WTC11 (cell line): ENCODE results near the gene KLHL29. TPM values are rescaled to one million over a fixed set of nuclear protein-coding genes. Genes with fewer than 3 reads are reported as not detected.

Experiments
- ATAC-seq: fragments of 200-7000 bp; cut with Tn5 transposase; 2 replicates; pipeline ENCODE4 v1.10.0; 2021; ENCODE audit warnings: mild to moderate bottlenecking, moderate library complexity
- CTCF ChIA-PET: fragments of 300-600 bp; sonication (Branson Sonifier 250); formaldehyde crosslinking; loops from one replicate; lab custom pipeline; 2021; ENCODE audit warnings: antibody characterized with exemption; lab: Charles Lee
- POLR2A ChIA-PET: fragments of 350-600 bp; sonication (Branson Sonifier 250); formaldehyde crosslinking; loops from one replicate; lab custom pipeline; 2021; ENCODE audit warnings: antibody characterized with exemption; lab: Charles Lee
- DNase-seq: peaks from one replicate; pipeline ENCODE4 v3.0.0; 2021; ENCODE audit warnings: low spot score
- H3K27ac Mint-ChIP-seq: 2 replicates; pipeline ENCODE4 v1.8.0; 2021; ENCODE audit warnings: mixed read lengths
- H3K27me3 Mint-ChIP-seq: 2 replicates; pipeline ENCODE4 v1.8.0; 2021; ENCODE audit warnings: low read depth, mild to moderate bottlenecking, moderate library complexity, mixed read lengths
- H3K36me3 Mint-ChIP-seq: 2 replicates; pipeline ENCODE4 v1.8.0; 2021; ENCODE audit warnings: mixed read lengths
- H3K4me1 Mint-ChIP-seq: 2 replicates; pipeline ENCODE4 v1.8.0; 2022; ENCODE audit warnings: mixed read lengths
- H3K4me3 Mint-ChIP-seq: 2 replicates; pipeline ENCODE4 v1.8.0; 2021; ENCODE audit warnings: mild to moderate bottlenecking, moderate library complexity, mixed read lengths
- H3K9me3 Mint-ChIP-seq: 2 replicates; pipeline ENCODE4 v1.8.0; 2021; ENCODE audit warnings: mixed read lengths
- GRHL2 ChIP-seq: fragments of 250-450 bp; sonication (Bioruptor Pico); IDR thresholded peaks from 2 replicates; pipeline ENCODE4 v1.8.0; 2022; ENCODE audit warnings: mild to moderate bottlenecking, moderate library complexity; ENCODE audit not compliant: insufficient replicate concordance, severe bottlenecking
- HMGA2 ChIP-seq: fragments of 250-450 bp; sonication (Bioruptor Pico); IDR thresholded peaks from 2 replicates; pipeline ENCODE4 v1.4.0; 2021; ENCODE audit warnings: mild to moderate bottlenecking, moderate library complexity
- KAT7 ChIP-seq: sonication (generic); formaldehyde crosslinking; IDR thresholded peaks from 2 replicates; pipeline ENCODE4 v1.8.1; 2023; ENCODE audit warnings: missing genetic modification reagents, mild to moderate bottlenecking, borderline replicate concordance
- OVOL2 ChIP-seq: fragments of 250-450 bp; sonication (Bioruptor Pico); IDR thresholded peaks from 2 replicates; pipeline ENCODE4 v1.9.0; 2021; ENCODE audit warnings: mild to moderate bottlenecking, borderline replicate concordance
- RELA ChIP-seq: sonication (generic); formaldehyde crosslinking; IDR thresholded peaks from 2 replicates; pipeline ENCODE4 v1.8.1; 2022; ENCODE audit warnings: missing genetic modification reagents, mild to moderate bottlenecking, borderline replicate concordance
- SOX15 ChIP-seq: fragments of 250-450 bp; sonication (Bioruptor Pico); IDR thresholded peaks from 2 replicates; pipeline ENCODE4 v1.9.0; 2021; ENCODE audit warnings: mild to moderate bottlenecking
- TP53 ChIP-seq: sonication (generic); formaldehyde crosslinking; IDR thresholded peaks from 2 replicates; pipeline ENCODE4 v1.8.1; 2023; ENCODE audit warnings: mild to moderate bottlenecking, missing genetic modification reagents
- ZNF219 ChIP-seq: sonication (generic); formaldehyde crosslinking; IDR thresholded peaks from 2 replicates; pipeline ENCODE4 v1.8.0; 2023; ENCODE audit warnings: missing genetic modification reagents, mild to moderate bottlenecking, borderline replicate concordance
- ZNF396 ChIP-seq: fragments of 250-450 bp; sonication (Bioruptor Pico); IDR thresholded peaks from 2 replicates; pipeline ENCODE4 v1.8.0; 2021; ENCODE audit warnings: mild to moderate bottlenecking, moderate library complexity, borderline replicate concordance
- ZNF416 ChIP-seq: fragments of 250-450 bp; sonication (Bioruptor Pico); IDR thresholded peaks from 2 replicates; pipeline ENCODE4 v1.9.0; 2021; ENCODE audit warnings: mild to moderate bottlenecking, inconsistent platforms
- total RNA-seq: library from RNA; stranded (reverse); gene quantifications from 3 replicates; pipeline ENCODE4 v1.2.3, GENCODE V29; 2021
- TF ChIP-seq, protein P1 (sequence below): sonication (generic); formaldehyde crosslinking; IDR thresholded peaks from 2 replicates; pipeline ENCODE4 v1.8.1; 2022; ENCODE audit warnings: mild to moderate bottlenecking, moderate library complexity, missing genetic modification reagents
- TF ChIP-seq, protein P2 (sequence below): fragments of 250-450 bp; sonication (Bioruptor Pico); IDR thresholded peaks from 2 replicates; pipeline ENCODE4 v1.9.0; 2021; ENCODE audit warnings: mild to moderate bottlenecking, borderline replicate concordance
- TF ChIP-seq, protein P3 (sequence below): fragments of 250-450 bp; sonication (Bioruptor Pico); IDR thresholded peaks from 2 replicates; pipeline ENCODE4 v2.1.2; 2022; ENCODE audit warnings: mild to moderate bottlenecking, moderate library complexity
- TF ChIP-seq, protein P4 (sequence below): sonication (generic); formaldehyde crosslinking; IDR thresholded peaks from 2 replicates; pipeline ENCODE4 v1.8.0; 2022; ENCODE audit warnings: mild to moderate bottlenecking, missing genetic modification reagents
- TF ChIP-seq, protein P5 (sequence below): sonication (generic); formaldehyde crosslinking; IDR thresholded peaks from 2 replicates; pipeline ENCODE4 v1.8.0; 2023; ENCODE audit warnings: mild to moderate bottlenecking, missing genetic modification reagents
- TF ChIP-seq, protein P6 (sequence below): sonication (generic); formaldehyde crosslinking; IDR thresholded peaks from 2 replicates; pipeline ENCODE4 v1.8.1; 2022; ENCODE audit warnings: mild to moderate bottlenecking, missing genetic modification reagents, moderate library complexity, borderline replicate concordance

KLHL29 gene
- total RNA-seq, 1 experiment from 2014 or later, result 7.1 TPM

DNA sequence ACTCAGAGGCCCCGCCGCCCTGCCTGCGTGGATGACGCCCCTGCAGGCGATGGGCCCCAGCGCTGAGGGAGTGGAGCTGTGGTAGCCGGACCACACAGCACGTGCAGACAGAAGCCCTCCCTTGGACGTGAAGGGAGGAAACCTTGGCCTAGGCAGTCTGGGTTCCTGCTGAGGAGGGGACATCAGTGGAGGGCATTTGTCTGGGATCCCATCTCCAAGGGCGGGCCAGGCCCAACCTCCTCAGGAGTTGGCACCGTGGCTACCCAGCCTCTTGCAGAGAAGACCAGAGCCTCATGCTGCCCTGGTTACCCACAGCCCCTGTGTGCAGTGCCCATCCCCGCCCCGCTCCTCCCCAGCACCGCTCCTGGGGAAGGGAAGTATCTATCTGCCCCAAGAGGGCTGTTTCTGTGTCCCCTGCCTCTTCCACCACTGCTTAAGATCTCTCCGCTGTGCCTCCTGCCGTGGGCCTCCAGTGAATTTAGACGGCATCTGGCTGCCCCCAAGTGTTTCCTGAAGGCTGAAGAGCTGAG is 241.8 kb downstream of the KLHL29 start:
- ChIA-PET POLR2A (no interaction called here), CTCF (interaction anchor here (1.0 to 4.3 kb wide), 7 partner anchors 9 to 297 kb away, joined by 3 to 36 read pairs (median 4); no protein-coding TSS in a partner anchor)

More for the DNA sequence above, 241.8 kb downstream of the KLHL29 start:
- no peak overlapping the region for H3K4me3 Mint-ChIP-seq
- no peak for DNase-seq
- H3K27ac Mint-ChIP-seq, result no peak overlapping the region
- H3K27me3 Mint-ChIP-seq, result no peaks in the 10 kb centered on the region; the same call in 1 of the 2 replicates
- H3K9me3 Mint-ChIP-seq, result peaks cover 20% of the 10 kb centered on the region
- H3K4me1 Mint-ChIP-seq, result peaks cover 13% of the 10 kb centered on the region
- no peaks in the 10 kb centered on the region for H3K36me3 Mint-ChIP-seq
- TF ChIP-seq, protein P1, sequence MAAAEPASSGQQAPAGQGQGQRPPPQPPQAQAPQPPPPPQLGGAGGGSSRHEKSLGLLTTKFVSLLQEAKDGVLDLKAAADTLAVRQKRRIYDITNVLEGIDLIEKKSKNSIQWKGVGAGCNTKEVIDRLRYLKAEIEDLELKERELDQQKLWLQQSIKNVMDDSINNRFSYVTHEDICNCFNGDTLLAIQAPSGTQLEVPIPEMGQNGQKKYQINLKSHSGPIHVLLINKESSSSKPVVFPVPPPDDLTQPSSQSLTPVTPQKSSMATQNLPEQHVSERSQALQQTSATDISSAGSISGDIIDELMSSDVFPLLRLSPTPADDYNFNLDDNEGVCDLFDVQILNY (CRISPR knock-in tag), result no peak
- TF ChIP-seq, protein P2, sequence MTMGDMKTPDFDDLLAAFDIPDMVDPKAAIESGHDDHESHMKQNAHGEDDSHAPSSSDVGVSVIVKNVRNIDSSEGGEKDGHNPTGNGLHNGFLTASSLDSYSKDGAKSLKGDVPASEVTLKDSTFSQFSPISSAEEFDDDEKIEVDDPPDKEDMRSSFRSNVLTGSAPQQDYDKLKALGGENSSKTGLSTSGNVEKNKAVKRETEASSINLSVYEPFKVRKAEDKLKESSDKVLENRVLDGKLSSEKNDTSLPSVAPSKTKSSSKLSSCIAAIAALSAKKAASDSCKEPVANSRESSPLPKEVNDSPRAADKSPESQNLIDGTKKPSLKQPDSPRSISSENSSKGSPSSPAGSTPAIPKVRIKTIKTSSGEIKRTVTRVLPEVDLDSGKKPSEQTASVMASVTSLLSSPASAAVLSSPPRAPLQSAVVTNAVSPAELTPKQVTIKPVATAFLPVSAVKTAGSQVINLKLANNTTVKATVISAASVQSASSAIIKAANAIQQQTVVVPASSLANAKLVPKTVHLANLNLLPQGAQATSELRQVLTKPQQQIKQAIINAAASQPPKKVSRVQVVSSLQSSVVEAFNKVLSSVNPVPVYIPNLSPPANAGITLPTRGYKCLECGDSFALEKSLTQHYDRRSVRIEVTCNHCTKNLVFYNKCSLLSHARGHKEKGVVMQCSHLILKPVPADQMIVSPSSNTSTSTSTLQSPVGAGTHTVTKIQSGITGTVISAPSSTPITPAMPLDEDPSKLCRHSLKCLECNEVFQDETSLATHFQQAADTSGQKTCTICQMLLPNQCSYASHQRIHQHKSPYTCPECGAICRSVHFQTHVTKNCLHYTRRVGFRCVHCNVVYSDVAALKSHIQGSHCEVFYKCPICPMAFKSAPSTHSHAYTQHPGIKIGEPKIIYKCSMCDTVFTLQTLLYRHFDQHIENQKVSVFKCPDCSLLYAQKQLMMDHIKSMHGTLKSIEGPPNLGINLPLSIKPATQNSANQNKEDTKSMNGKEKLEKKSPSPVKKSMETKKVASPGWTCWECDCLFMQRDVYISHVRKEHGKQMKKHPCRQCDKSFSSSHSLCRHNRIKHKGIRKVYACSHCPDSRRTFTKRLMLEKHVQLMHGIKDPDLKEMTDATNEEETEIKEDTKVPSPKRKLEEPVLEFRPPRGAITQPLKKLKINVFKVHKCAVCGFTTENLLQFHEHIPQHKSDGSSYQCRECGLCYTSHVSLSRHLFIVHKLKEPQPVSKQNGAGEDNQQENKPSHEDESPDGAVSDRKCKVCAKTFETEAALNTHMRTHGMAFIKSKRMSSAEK (CRISPR knock-in tag), result no peak
- no peak for TF ChIP-seq ZNF219 (CRISPR knock-in tag)
- no peak for TF ChIP-seq KAT7 (CRISPR knock-in tag)
- no peak for TF ChIP-seq ZNF416
- TF ChIP-seq, protein P3, sequence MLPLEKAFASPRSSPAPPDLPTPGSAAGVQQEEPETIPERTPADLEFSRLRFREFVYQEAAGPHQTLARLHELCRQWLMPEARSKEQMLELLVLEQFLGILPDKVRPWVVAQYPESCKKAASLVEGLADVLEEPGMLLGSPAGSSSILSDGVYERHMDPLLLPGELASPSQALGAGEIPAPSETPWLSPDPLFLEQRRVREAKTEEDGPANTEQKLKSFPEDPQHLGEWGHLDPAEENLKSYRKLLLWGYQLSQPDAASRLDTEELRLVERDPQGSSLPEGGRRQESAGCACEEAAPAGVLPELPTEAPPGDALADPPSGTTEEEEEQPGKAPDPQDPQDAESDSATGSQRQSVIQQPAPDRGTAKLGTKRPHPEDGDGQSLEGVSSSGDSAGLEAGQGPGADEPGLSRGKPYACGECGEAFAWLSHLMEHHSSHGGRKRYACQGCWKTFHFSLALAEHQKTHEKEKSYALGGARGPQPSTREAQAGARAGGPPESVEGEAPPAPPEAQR (CRISPR knock-in tag), result no peak
- TF ChIP-seq SOX15 (CRISPR knock-in tag), result no peak
- TF ChIP-seq RELA (CRISPR knock-in tag), result no peak
- TF ChIP-seq GRHL2 (CRISPR knock-in tag), result no peak
- TF ChIP-seq, protein P4, sequence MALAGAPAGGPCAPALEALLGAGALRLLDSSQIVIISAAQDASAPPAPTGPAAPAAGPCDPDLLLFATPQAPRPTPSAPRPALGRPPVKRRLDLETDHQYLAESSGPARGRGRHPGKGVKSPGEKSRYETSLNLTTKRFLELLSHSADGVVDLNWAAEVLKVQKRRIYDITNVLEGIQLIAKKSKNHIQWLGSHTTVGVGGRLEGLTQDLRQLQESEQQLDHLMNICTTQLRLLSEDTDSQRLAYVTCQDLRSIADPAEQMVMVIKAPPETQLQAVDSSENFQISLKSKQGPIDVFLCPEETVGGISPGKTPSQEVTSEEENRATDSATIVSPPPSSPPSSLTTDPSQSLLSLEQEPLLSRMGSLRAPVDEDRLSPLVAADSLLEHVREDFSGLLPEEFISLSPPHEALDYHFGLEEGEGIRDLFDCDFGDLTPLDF (CRISPR knock-in tag), result no peak
- TF ChIP-seq, protein P5, sequence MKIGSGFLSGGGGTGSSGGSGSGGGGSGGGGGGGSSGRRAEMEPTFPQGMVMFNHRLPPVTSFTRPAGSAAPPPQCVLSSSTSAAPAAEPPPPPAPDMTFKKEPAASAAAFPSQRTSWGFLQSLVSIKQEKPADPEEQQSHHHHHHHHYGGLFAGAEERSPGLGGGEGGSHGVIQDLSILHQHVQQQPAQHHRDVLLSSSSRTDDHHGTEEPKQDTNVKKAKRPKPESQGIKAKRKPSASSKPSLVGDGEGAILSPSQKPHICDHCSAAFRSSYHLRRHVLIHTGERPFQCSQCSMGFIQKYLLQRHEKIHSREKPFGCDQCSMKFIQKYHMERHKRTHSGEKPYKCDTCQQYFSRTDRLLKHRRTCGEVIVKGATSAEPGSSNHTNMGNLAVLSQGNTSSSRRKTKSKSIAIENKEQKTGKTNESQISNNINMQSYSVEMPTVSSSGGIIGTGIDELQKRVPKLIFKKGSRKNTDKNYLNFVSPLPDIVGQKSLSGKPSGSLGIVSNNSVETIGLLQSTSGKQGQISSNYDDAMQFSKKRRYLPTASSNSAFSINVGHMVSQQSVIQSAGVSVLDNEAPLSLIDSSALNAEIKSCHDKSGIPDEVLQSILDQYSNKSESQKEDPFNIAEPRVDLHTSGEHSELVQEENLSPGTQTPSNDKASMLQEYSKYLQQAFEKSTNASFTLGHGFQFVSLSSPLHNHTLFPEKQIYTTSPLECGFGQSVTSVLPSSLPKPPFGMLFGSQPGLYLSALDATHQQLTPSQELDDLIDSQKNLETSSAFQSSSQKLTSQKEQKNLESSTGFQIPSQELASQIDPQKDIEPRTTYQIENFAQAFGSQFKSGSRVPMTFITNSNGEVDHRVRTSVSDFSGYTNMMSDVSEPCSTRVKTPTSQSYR, result no peak
- TF ChIP-seq OVOL2 (CRISPR knock-in tag), result no peak
- TF ChIP-seq, protein P6, sequence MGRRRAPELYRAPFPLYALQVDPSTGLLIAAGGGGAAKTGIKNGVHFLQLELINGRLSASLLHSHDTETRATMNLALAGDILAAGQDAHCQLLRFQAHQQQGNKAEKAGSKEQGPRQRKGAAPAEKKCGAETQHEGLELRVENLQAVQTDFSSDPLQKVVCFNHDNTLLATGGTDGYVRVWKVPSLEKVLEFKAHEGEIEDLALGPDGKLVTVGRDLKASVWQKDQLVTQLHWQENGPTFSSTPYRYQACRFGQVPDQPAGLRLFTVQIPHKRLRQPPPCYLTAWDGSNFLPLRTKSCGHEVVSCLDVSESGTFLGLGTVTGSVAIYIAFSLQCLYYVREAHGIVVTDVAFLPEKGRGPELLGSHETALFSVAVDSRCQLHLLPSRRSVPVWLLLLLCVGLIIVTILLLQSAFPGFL (CRISPR knock-in tag), result no peak
- TF ChIP-seq ZNF396 (CRISPR knock-in tag), result no peak
- no peak for TF ChIP-seq HMGA2 (CRISPR knock-in tag)
- no peak for TF ChIP-seq TP53 (CRISPR knock-in tag)
- TF ChIP-seq, all 79 proteins: peak for 0
- no peak for ATAC-seq
